Epithelial cell of esophagus (primary cell): ENCODE results near the gene SLC2A4RG.

Experiments used
- DNase-seq: peaks from one replicate; pipeline ENCODE4 v3.0.0; 2010; ENCODE audit warnings: low read depth
- H3K4me3 ChIP-seq: 2 replicates; pipeline ENCODE4 v1.5.1; 2011; ENCODE audit warnings: mild to moderate bottlenecking, low read length, control low read depth
- TF ChIP-seq, protein P1 (sequence below): IDR thresholded peaks from 2 replicates; pipeline ENCODE4 v1.5.1; 2011; ENCODE audit warnings: low read depth, mild to moderate bottlenecking, low read length, control low read depth, inconsistent platforms; ENCODE audit not compliant: insufficient read depth; ENCODE audit errors: missing control alignments

The SLC2A4RG gene

DNA sequence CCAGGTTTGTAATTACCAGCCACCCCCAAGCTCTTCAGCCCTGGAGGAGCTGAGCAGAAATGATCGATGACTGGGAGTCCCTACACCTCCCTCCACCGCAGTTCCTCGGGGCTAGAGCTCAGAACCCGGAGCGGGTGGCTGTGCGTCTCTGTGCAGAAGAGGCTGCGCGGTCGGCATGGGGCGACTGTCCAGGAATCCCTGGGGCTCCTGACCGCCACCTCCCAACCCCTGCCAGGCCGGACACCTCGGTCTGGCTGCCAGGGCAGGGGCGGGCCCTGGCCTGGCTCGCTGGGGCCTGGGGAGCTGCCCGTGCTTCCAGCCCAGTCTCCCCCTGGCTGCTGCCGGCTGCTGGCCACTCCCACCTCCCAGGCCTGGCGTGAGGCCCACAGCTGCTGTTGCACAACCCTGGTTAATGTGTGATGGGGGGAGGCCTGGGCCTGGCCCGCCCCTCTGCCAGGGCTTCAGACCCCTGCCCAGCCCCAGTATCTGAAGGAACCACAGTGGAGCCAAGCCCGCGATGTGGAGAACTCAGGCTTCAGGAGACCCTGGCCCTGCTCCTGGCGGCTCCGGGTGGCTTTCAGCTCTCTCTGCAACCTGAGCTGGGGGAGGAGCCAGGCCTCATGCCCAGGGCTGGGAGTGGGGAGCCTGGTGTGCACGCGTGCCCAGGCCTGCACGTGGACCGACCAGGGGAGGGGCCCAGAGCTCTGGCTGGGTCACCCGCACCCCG lies 1.2 kb downstream of the SLC2A4RG start:
- TF ChIP-seq, protein P1, sequence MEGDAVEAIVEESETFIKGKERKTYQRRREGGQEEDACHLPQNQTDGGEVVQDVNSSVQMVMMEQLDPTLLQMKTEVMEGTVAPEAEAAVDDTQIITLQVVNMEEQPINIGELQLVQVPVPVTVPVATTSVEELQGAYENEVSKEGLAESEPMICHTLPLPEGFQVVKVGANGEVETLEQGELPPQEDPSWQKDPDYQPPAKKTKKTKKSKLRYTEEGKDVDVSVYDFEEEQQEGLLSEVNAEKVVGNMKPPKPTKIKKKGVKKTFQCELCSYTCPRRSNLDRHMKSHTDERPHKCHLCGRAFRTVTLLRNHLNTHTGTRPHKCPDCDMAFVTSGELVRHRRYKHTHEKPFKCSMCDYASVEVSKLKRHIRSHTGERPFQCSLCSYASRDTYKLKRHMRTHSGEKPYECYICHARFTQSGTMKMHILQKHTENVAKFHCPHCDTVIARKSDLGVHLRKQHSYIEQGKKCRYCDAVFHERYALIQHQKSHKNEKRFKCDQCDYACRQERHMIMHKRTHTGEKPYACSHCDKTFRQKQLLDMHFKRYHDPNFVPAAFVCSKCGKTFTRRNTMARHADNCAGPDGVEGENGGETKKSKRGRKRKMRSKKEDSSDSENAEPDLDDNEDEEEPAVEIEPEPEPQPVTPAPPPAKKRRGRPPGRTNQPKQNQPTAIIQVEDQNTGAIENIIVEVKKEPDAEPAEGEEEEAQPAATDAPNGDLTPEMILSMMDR: peak; percentile 14

DNA sequence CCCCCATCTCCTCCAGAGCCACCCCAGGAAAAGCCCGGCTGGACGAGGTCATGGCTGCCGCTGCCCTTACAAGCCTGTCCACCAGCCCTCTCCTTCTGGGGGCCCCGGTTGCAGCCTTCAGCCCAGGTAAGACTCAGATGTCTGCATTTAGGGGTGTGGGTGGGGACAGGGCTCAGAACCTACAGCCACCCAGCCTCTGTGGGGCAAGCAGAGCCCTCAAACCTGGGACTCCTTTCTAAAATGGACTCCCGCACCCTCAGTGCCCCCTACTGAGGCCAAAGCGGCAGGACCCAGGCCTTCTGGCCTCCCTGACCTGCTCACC lies 1.7 kb downstream of the SLC2A4RG start:
- TF ChIP-seq, protein P1: no peak
- peak overlapping the region; percentile 59 for H3K4me3 ChIP-seq
- no peak for DNase-seq

More for the DNA sequence above, 1.2 kb downstream of the SLC2A4RG start:
- peak overlapping the region; percentile 59 for H3K4me3 ChIP-seq
- DNase-seq: peak; percentile 87

DNA sequence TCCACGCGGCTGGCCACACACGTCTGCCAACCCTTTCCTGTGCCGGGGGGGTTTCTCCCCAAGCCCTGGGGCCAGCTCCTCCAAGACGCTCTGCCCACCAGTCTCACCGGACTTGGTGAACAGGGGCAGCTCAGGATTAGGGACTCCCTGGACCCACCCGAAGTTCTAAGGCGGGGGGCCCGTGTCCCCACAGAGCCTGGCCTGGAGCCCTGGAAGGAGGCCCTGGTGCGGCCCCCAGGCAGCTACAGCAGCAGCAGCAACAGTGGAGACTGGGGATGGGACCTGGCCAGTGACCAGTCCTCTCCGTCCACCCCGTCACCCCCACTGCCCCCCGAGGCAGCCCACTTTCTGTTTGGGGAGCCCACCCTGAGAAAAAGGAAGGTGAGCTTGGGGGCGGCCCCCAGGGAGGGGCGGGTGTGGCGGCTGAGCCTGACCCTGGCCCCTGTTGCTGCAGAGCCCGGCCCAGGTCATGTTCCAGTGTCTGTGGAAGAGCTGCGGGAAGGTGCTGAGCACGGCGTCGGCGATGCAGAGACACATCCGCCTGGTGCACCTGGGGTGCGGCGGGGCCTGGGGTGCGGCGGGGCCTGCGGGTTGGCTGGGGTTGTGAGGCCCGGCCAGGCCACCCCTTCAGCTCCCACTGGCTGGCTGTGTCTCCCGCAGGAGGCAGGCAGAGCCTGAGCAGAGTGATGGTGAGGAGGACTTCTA lies 2.3 kb downstream of the SLC2A4RG start:
- H3K4me3 ChIP-seq: peak overlapping the region; percentile 59
- TF ChIP-seq, protein P1: no peak
- DNase-seq: no peak

DNA sequence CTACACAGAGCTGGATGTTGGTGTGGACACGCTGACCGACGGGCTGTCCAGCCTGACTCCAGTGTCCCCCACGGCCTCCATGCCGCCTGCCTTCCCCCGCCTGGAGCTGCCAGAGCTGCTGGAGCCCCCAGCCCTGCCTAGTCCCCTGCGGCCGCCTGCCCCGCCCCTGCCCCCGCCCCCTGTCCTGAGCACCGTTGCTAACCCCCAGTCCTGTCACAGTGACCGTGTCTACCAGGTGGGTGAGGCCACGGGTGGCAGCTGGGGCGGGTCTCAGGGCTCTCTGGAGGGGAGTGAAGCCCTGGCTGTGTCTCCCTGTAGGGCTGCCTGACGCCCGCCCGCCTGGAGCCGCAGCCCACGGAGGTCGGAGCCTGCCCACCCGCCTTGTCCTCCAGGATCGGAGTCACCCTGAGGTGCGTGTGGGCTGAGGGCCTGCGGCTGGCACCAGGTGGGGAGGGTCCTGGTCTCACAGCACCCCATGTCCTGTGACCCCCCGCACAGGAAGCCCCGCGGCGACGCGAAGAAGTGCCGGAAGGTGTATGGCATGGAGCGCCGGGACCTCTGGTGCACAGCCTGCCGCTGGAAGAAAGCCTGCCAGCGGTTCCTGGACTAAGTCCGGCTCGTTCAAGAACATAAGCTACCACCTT lies 2.9 kb downstream of the SLC2A4RG start:
- TF ChIP-seq, protein P1: no peak
- no peak overlapping the region for H3K4me3 ChIP-seq
- DNase-seq: no peak

DNA sequence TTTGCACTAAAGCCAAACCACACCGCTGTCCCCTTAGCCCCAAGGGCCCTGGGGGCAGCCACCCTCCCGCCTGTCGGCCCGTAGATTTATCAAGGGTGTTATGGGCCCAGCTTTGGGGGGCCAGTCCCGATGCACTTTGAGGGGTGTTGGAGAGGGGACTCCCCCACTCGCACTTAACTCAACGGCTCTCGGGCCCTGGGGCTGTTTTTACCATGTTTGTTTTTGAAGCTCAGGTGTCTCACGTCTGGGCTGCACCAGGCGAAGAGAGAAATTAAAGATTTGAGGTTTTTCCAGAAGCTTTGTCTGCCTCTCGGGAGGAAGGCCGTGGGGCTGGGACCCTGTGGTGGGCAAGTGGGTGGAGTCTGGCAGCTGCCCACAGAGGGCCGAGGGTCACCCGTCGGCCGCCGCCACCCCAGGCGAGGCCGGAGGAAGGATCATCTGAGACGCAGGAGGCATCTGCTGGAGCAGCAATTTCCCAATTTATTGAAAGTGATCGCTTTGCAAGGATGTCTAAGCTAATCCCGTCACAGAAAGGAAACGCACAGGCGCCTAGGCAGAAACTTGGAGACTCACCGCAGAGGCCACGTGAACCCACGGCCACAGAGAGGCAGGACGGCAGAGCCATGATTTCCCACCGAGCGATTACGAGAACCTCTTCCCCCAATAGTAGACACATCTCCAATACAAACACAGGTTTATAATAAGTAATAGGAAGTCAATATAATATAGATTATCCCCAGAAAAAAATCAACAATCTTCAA lies 3.8 kb downstream of the SLC2A4RG start:
- TF ChIP-seq, protein P1: no peak
- DNase-seq: no peak
- H3K4me3 ChIP-seq: no peak overlapping the region

DNA sequence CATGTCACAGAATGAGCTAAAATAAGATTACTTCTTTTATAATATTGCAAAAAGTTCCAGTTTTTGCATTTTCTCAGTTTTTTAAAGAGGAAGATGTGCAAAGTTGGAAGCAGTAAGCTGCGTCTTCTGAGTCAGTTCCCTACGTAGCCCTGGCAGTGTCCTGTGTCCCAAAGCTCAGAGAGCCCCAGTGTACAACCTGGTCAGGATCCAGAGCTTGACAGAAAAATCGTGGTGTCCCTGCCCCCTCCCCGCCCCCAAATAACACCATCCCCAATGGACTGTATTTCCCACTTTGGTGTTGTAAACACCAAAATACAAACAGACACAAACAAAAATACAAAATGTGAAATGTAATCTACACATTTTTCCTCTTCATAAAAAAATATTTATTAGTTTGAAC lies 4.6 kb downstream of the SLC2A4RG start:
- TF ChIP-seq, protein P1: no peak
- no peak for DNase-seq
- H3K4me3 ChIP-seq: no peak overlapping the region
